ENCODE measurements around the gene C11orf68. TPM values are rescaled to one million over a fixed set of nuclear protein-coding genes. Genes with fewer than 3 reads are reported as not detected.

The C11orf68 gene
- total and polyA plus RNA-seq, 10 of the 15 experiments (the other 5 are each of a cell fraction or from before 2014, with no cell fraction given): 3.0 to 25.4 (median 16.7) TPM

- no peak for TF ChIP-seq ZBTB11 (CRISPR knock-in tag; IDR thresholded peaks at IDR 0.05)
Measured at GRCh38 chr11:65965986-65966762, 47.3 kb upstream of the C11orf68 start (continued).

- Histone ChIP-seq H3K4me1 (ENCODE audit: control insufficient read depth, insufficient read depth, low read length) (peaks cover 3% of the 10 kb centered on the region; the same call in 1 of the 2 replicates), H3K9me3 (replicated peaks; ENCODE audit: control insufficient read depth, insufficient read depth, low read length) (no peaks in the 10 kb centered on the region), H3K4me2 (ENCODE audit: control insufficient read depth, insufficient read depth) (no peak overlapping the region), H3K27me3 (replicated peaks in 1 of 2; ENCODE audit: control insufficient read depth in 2 of 2, insufficient read depth in 2 of 2, low read length in 1 of 2) (no peaks in the 10 kb centered on the region), H2AFZ (ENCODE audit: control insufficient read depth, low read depth, low read length) (no peak overlapping the region), H3K4me3 (no peak overlapping the region), H3K27ac (ENCODE audit: control insufficient read depth, insufficient read depth) (no peak overlapping the region), H3K79me2 (ENCODE audit: control insufficient read depth, insufficient read depth, low read length) (peaks cover 32% of the 10 kb centered on the region), H4K20me1 (ENCODE audit: control insufficient read depth, insufficient read depth) (no peaks in the 10 kb centered on the region; the same call in 1 of the 2 replicates), H3K9ac (ENCODE audit: control insufficient read depth, insufficient read depth, low read length) (no peak overlapping the region), H3K36me3 (ENCODE audit: control insufficient read depth in 2 of 2, insufficient read depth in 2 of 2, low read length in 1 of 2) (peaks cover 32 to 33% of the 10 kb centered on the region in 2 experiments; a peak in 3 of 4 replicates)
- FAIRE-seq (no peak), DNase-seq (ENCODE audit: low read depth, low spot score) (no peak), ATAC-seq (no peak)
- ChIA-PET SMC1A (ENCODE audit: uncharacterized antibody, unreplicated experiment) (interaction anchor here (1.2 kb wide), 1 partner anchor 79 kb away, joined by 3 read pairs; no protein-coding TSS in a partner anchor), CTCF (interaction anchor here (1.0 kb wide), 1 partner anchor 79 kb away, joined by 3 read pairs; no protein-coding TSS in a partner anchor), RAD21 (ENCODE audit: unreplicated experiment) (no interaction called here), POLR2A (no interaction called here)
- WGBS (ENCODE audit: insufficient coverage, insufficient replicate concordance, low lambda C conversion rate, missing lambda C conversion rate): 84% methylated on average over 10 of the region's 10 CpGs
- intact Hi-C loops (cut with micrococcal nuclease; ENCODE audit: unreplicated experiment): no loop called here
- BruUV-seq (replicated peaks): no TSS peak
- in situ Hi-C loops (cut with MboI): no loop called here
- TF ChIP-seq PAX8 (IDR thresholded peaks at IDR 0.05) (no peak), SP1 (IDR thresholded peaks at IDR 0.05; ENCODE audit: low read depth, low read length) (no peak), KLF5 (IDR thresholded peaks at IDR 0.05; ENCODE audit: partially characterized antibody) (no peak), ZNF622 (IDR thresholded peaks at IDR 0.05) (no peak), ZBTB33 (IDR thresholded peaks at IDR 0.05) (no peak), EGR1 (IDR thresholded peaks at IDR 0.05; ENCODE audit: borderline replicate concordance in 1 of 2, low read depth in 2 of 2, low read length in 2 of 2) (no peak), ZNF24 (IDR thresholded peaks at IDR 0.05) (no peak), FOXK2 (IDR thresholded peaks at IDR 0.05) (no peak), CHD2 (IDR thresholded peaks at IDR 0.05; ENCODE audit: borderline replicate concordance, low read depth, low read length) (no peak), ASH2L (IDR thresholded peaks at IDR 0.05; ENCODE audit: borderline replicate concordance, low read depth) (no peak), EP300 (IDR thresholded peaks at IDR 0.05; ENCODE audit: borderline replicate concordance in 1 of 2, control insufficient read depth in 1 of 2, low read depth in 2 of 2, low read length in 2 of 2) (no peak), IKZF2 (IDR thresholded peaks at IDR 0.05) (no peak), RBBP5 (conservative IDR thresholded peaks at IDR 0.05) (no peak)
Measured at GRCh38 chr11:65964906-65965305, 46.0 kb upstream of the C11orf68 start.

All from GM12878 (cell line).